GM10266 (cell line): Measurements from ENCODE around the gene TMCC3.

Experiments
- DNase-seq: peaks from one replicate; pipeline ENCODE4 v3.0.0; 2012; ENCODE audit errors: extremely low spot score
- TF ChIP-seq, protein P1 (sequence below): IDR thresholded peaks from 2 replicates; pipeline ENCODE4 v1.5.1; 2012; ENCODE audit warnings: mild to moderate bottlenecking, low read depth; ENCODE audit not compliant: control insufficient read depth, insufficient read depth; ENCODE audit errors: missing control alignments

Gene TMCC3

DNA sequence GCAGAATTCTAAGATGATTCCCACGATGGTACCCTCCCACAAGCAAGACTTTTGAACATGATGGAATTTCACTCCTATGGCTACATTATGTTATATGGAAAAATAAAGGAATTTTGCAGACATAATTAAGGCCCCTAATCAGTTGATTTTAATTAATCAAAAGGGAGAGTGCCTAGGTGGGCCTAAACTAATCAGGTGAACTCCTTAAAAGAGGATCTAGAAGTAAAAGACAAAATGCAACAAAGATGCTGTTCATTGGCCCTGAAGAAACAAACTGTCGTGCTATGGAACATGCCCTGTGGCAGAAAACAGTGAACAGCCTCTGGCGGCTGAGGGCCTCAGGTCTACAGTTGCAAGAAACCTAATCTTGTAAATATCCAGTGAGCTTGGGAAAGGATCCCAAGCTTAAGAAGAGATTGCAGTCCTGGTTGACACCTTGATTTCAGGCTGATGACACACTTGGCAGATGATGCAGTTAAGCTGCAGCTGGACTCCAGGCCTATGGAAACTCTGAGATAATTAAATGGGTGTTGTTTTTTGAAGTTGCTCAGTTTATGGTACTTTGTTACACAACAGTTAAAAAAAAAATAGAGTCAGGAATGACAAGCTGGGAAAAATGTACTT lies 13.8 kb downstream of the TMCC3 start:
- no peak for DNase-seq

DNA sequence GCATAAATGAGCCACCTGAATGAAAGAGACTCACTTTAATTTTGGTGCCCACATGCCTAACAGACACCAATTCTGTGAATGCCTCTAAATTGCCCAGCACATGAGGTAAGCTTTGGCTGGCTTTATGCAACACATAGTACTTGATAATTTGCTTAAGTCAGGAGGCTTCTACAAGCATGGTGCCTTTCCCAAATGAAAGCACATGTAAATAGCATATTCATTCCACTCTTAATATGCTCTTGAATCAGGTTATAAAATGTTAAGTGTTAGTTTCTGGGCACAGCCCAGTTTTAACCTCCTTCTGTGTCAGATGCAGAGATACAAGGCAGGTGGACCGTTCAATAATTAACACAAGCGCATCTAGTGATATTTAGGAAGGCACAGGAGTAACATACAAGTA lies 15.6 kb downstream of the TMCC3 start:
- no peak for DNase-seq
- TF ChIP-seq, protein P1, sequence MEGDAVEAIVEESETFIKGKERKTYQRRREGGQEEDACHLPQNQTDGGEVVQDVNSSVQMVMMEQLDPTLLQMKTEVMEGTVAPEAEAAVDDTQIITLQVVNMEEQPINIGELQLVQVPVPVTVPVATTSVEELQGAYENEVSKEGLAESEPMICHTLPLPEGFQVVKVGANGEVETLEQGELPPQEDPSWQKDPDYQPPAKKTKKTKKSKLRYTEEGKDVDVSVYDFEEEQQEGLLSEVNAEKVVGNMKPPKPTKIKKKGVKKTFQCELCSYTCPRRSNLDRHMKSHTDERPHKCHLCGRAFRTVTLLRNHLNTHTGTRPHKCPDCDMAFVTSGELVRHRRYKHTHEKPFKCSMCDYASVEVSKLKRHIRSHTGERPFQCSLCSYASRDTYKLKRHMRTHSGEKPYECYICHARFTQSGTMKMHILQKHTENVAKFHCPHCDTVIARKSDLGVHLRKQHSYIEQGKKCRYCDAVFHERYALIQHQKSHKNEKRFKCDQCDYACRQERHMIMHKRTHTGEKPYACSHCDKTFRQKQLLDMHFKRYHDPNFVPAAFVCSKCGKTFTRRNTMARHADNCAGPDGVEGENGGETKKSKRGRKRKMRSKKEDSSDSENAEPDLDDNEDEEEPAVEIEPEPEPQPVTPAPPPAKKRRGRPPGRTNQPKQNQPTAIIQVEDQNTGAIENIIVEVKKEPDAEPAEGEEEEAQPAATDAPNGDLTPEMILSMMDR = no peak

More for the DNA sequence above, 13.8 kb downstream of the TMCC3 start:
- TF ChIP-seq, protein P1 = no peak

DNA sequence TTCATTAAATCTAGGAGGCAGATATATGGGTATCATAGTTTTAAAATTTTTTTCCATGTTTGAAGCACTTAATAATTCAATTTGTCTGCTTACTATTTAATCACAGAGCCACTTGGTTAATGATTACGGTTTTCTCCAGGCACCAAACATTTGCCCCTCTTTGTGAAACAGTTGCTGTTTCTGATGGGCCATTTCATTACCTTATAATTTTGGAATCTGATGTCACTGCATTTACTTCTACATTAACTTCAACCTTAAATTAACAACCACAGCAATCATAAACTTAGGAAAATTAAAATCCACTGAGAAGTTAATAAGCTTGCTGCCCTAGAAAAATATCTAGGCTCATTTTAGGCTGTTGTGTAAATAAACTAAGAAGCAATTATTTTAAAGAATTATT lies 17.0 kb downstream of the TMCC3 start:
- DNase-seq = no peak
- TF ChIP-seq, protein P1 = no peak

DNA sequence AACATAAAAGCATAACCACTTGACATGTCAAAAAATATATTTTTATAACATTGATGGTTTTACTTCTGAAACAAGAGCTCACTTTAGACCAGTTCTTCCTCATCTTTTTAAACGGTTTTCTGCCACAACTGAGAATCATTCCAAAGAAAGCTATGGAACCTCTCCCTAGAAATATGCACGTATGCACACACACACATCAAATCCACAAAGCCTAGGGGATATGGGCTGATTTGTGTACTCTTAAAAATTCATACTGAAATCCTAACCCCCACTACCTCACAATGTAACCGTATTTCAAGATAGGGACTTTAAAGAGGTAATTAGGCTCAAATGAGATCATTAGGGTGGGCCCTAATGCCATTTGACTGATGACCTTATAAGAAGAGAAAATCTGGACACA lies 19.3 kb downstream of the TMCC3 start:
- TF ChIP-seq, protein P1 = no peak
- no peak for DNase-seq

DNA sequence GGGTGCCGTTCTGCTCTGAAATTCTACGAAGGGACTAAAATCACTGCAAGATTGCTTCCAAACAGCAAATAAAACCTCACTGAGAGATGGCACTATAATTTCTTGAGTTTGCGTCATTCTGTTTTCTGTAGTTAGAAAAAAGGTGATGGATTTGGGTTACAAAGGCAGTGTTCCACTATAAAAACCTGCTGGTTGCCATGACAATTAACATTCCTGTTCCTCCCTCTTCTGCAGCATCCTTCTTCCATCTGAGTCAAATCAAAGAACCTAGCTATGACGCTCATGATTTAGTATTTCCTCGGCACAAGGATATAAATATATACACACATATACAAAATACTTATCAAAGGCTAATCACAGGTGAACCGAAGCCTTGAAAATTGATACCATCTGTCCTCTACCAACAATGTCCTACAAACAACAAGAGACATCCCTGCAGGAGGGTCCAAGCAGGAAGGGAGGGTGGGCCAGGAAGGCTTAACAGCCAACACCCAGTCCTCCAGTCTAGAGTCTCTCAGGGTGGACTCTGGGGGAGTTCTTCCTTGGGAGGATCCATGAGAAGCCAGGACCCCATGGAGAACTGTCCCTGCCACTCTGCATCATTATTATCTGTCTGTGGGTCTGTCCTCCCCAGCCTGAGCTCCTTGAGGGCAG lies 21.4 kb downstream of the TMCC3 start:
- TF ChIP-seq, protein P1 = no peak
- DNase-seq = no peak

DNA sequence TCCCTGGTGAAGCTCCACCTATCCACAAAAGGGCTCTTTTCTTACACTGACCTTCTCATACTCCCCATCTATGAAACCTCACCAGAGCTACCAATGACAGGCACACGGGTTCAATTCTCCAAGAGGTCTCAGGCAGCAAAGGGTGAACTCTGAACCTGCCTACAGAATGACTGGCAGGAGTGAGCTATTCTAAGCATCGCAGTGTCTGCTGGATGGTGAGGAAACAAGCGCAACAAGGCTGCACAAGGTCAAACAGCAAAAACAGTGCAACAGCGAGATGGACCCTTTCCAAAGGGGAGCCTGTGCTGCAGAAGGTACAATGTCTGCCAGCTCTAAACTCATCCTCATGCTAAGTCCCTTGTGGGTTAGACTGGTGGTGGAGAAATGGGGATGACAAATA lies 22.0 kb downstream of the TMCC3 start:
- TF ChIP-seq, protein P1 = no peak
- no peak for DNase-seq

DNA sequence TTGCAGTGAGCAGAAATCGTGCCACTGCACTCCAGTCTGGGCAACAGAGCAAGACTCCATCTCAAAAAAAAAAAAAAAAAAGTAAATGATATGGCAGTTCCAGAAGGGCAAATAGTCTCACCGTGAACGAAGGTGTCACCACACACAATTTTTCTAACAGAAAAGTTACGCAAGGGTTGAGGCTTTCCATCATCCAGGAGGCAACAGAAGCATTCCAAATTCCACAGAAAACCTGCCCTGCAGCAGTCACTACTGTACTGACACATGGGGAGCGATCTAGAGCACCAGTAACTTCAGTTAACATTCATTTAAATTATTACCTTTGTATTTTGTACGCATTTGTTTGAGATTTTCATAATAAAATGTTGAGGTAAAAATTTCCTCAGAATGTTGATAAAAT lies 24.8 kb downstream of the TMCC3 start:
- TF ChIP-seq, protein P1 = no peak
- no peak for DNase-seq
